OCI-LY1 (cell line): ENCODE results near the gene ZDHHC9.

Source experiments
- H2AFZ ChIP-seq: fragments of 200-600 bp; sonication (generic), shearing (Covaris generic); 2 replicates; pipeline ENCODE4 v1.6.0; 2014; ENCODE audit warnings: antibody characterized with exemption, mild to moderate bottlenecking, low read length
- H3F3A ChIP-seq: fragments of 200-600 bp; sonication (generic), shearing (Covaris generic); 2 replicates; pipeline ENCODE4 v1.6.0; 2014; ENCODE audit warnings: mild to moderate bottlenecking, antibody characterized with exemption, low read length, moderate library complexity; ENCODE audit not compliant: insufficient read depth
- H3K27ac ChIP-seq: fragments of 200-600 bp; sonication (generic); 2 replicates; pipeline ENCODE4 v1.5.1; 2014; ENCODE audit warnings: low read length, mixed run types, mild to moderate bottlenecking, low read depth; ENCODE audit not compliant: poor library complexity, severe bottlenecking
- H3K27me3 ChIP-seq: fragments of 200-600 bp; sonication (generic); 2 replicates; pipeline ENCODE4 v1.6.0; 2014; ENCODE audit warnings: antibody characterized with exemption, mild to moderate bottlenecking, low read length, moderate library complexity; ENCODE audit not compliant: insufficient read depth
- H3K36me3 ChIP-seq: fragments of 200-600 bp; sonication (generic); 2 replicates; pipeline ENCODE4 v1.6.1; 2014; ENCODE audit warnings: mild to moderate bottlenecking, antibody characterized with exemption, low read length, moderate library complexity, mixed read lengths; ENCODE audit not compliant: insufficient read depth
- H3K4me1 ChIP-seq: fragments of 200-600 bp; sonication (generic); 2 replicates; pipeline ENCODE4 v1.5.1; 2014; ENCODE audit warnings: mild to moderate bottlenecking, low read length, moderate library complexity; ENCODE audit not compliant: insufficient read depth, severe bottlenecking
- H3K4me2 ChIP-seq: fragments of 200-600 bp; sonication (generic), shearing (Covaris generic); 2 replicates; pipeline ENCODE4 v1.6.1; 2014; ENCODE audit warnings: low read length
- H3K4me3 ChIP-seq: fragments of 200-600 bp; sonication (generic); 2 replicates; pipeline ENCODE4 v1.5.1; 2014; ENCODE audit warnings: low read length, low read depth, mild to moderate bottlenecking, mixed read lengths; ENCODE audit not compliant: poor library complexity, severe bottlenecking
- H3K79me2 ChIP-seq: fragments of 200-600 bp; shearing (Covaris generic); 2 replicates; pipeline ENCODE4 v1.6.1; 2016; ENCODE audit warnings: mixed run types, low read length, mixed read lengths; ENCODE audit not compliant: insufficient read depth
- H3K9ac ChIP-seq: fragments of 200-600 bp; sonication (generic), shearing (Covaris generic); 2 replicates; pipeline ENCODE4 v1.6.1; 2014; ENCODE audit warnings: mild to moderate bottlenecking, low read length, mixed read lengths
- H3K9me2 ChIP-seq: fragments of 200-600 bp; sonication (generic), shearing (Covaris generic); 2 replicates; pipeline ENCODE4 v1.6.1; 2014; ENCODE audit warnings: low read depth, mild to moderate bottlenecking, low read length, mixed read lengths
- H3K9me3 ChIP-seq: fragments of 200-600 bp; shearing (Covaris generic); 2 replicates; pipeline ENCODE4 v1.6.1; 2014; ENCODE audit warnings: low read length, mixed read lengths
- H4K20me1 ChIP-seq: fragments of 200-600 bp; sonication (generic), shearing (Covaris generic); 2 replicates; pipeline ENCODE4 v1.6.0; 2016; ENCODE audit warnings: mild to moderate bottlenecking, low read length; ENCODE audit not compliant: insufficient read depth
- CTCF ChIP-seq: fragments of 200-600 bp; sonication (generic), shearing (Covaris generic); IDR thresholded peaks from 2 replicates; pipeline ENCODE4 v1.5.1; 2017; ENCODE audit warnings: mild to moderate bottlenecking, antibody characterized with exemption, low read length, moderate library complexity, mixed read lengths
- EZH2 ChIP-seq: fragments of 200-600 bp; sonication (generic), shearing (Covaris generic); IDR thresholded peaks from 2 replicates; pipeline ENCODE4 v1.8.0; 2017; ENCODE audit warnings: borderline replicate concordance, mixed run types, mild to moderate bottlenecking, antibody characterized with exemption, low read length, moderate library complexity, mixed read lengths

ZDHHC9 gene

DNA sequence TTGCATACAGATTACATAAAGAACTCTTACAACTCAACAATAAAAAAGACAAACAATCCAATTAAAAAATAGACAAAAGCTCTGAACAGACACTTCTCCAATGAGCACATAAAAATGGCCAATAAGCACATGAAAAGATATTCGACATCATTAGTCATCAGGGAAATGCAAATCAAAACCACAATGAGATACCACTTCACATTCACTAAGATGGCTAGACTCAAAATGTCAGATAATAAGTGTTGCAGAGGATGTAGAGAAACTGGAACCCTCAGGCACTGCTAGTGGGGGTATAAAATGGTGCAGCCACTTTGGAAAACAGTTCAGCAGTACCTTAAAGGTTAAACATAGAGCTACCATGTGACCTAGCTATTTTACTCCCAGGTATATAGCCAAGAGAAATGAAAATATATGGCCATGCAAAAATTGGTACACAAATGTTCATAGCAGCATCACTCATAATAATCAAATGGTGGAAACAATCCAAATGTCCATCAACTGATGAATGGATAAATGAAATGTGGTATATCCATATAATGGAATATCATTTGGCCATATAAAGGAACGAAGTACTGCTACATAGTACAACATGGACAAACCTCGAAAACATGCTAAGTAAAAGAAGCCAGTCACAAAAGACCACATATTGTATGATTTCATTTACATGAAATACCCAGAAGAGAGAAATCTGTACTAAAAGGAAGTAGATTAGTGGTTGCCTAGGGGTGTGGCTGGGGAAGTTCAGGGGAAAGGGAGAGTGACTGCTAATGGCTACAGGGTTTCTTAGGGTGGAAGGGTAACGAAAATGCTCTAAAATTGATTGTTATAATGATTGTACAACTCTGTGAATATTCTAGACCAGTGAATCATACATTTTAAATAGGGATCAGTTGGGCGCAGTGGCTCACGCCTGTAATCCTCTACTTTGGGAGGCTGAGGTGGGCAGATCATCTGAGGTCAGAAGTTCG, 34.6 kb downstream of the ZDHHC9 start:
- Histone ChIP-seq H4K20me1 (no peaks in the 10 kb centered on the region), H3K4me3 (no peak overlapping the region), H3K4me2 (no peak overlapping the region), H3K36me3 (peaks cover 51% of the 10 kb centered on the region), H3K9me2 (no peaks in the 10 kb centered on the region), H3K27me3 (no peaks in the 10 kb centered on the region), H3F3A (no peaks in the 10 kb centered on the region), H2AFZ (no peak overlapping the region), H3K79me2 (no peaks in the 10 kb centered on the region), H3K9ac (no peak overlapping the region), H3K4me1 (no peaks in the 10 kb centered on the region), H3K27ac (no peak overlapping the region), H3K9me3 (no peaks in the 10 kb centered on the region)
- TF ChIP-seq EZH2 (no peak), CTCF (no peak)

GRCh38 chrX:129808158-129808828, 35.4 kb downstream of the ZDHHC9 start:
- Histone ChIP-seq H3K9ac (no peak overlapping the region), H4K20me1 (no peaks in the 10 kb centered on the region), H3K36me3 (peaks cover 51% of the 10 kb centered on the region)

GRCh38 chrX:129804806-129805205, 38.9 kb downstream of the ZDHHC9 start:
- Histone ChIP-seq H3K4me3 (no peak overlapping the region), H3K9me3 (no peaks in the 10 kb centered on the region)

More at GRCh38 chrX:129808158-129808828, 35.4 kb downstream of the ZDHHC9 start:
- no peaks in the 10 kb centered on the region for H3K9me3 ChIP-seq
- H3K9me2 ChIP-seq = no peaks in the 10 kb centered on the region
- H3K4me1 ChIP-seq = no peaks in the 10 kb centered on the region
- no peak overlapping the region for H3K27ac ChIP-seq
- H3K4me2 ChIP-seq = no peak overlapping the region
- H3F3A ChIP-seq = no peaks in the 10 kb centered on the region
- no peaks in the 10 kb centered on the region for H3K79me2 ChIP-seq
- H3K27me3 ChIP-seq = no peaks in the 10 kb centered on the region
- no peak overlapping the region for H3K4me3 ChIP-seq
- TF ChIP-seq EZH2 (no peak), CTCF (no peak)
- no peak overlapping the region for H2AFZ ChIP-seq

More at GRCh38 chrX:129804806-129805205, 38.9 kb downstream of the ZDHHC9 start:
- Histone ChIP-seq H3K36me3 (peaks cover 32% of the 10 kb centered on the region), H3F3A (no peaks in the 10 kb centered on the region), H3K9me2 (no peaks in the 10 kb centered on the region), H3K4me2 (no peak overlapping the region), H3K27ac (no peak overlapping the region), H3K9ac (no peak overlapping the region), H2AFZ (no peak overlapping the region), H3K79me2 (no peaks in the 10 kb centered on the region), H4K20me1 (no peaks in the 10 kb centered on the region), H3K4me1 (no peaks in the 10 kb centered on the region), H3K27me3 (no peaks in the 10 kb centered on the region)
- TF ChIP-seq EZH2 (no peak), CTCF (no peak)
